ENCODE measurements around the gene DCP1B. TPM values are rescaled to one million over a fixed set of nuclear protein-coding genes. Genes with fewer than 3 reads are reported as not detected.

The DCP1B gene
- total RNA-seq, 2 donors from 2014 or later = 18.3 to 35.4 TPM

GRCh38 chr12:1912580-1913376 lies 91.5 kb downstream of the DCP1B start:
- Histone ChIP-seq H3K9ac (ENCODE audit: extremely low read depth, low read length, poor library complexity, severe bottlenecking) (no peak overlapping the region), H3K4me3 (ENCODE audit: low read length) (no peak overlapping the region), H3K27ac (ENCODE audit: low read depth, low read length) (no peak overlapping the region), H3K4me1 (ENCODE audit: control insufficient read depth, insufficient read depth, low read length) (no peaks in the 10 kb centered on the region), H3K27me3 (ENCODE audit: control insufficient read depth, insufficient read depth, low read length, poor library complexity, severe bottlenecking) (no peaks in the 10 kb centered on the region), H3K36me3 (ENCODE audit: control insufficient read depth, insufficient read depth, low read length) (no peaks in the 10 kb centered on the region), H3K9me3 (ENCODE audit: control insufficient read depth, low read length) (no peaks in the 10 kb centered on the region)
- no peak for TF ChIP-seq CTCF (conservative IDR thresholded peaks at IDR 0.05)
- DNase-seq = peak; percentile 53
- 77 to 84% methylated on average over 10 to 18 of the region's 18 CpGs for WGBS, 2 experiments (ENCODE audit: insufficient coverage in 1 of 2, insufficient read length in 1 of 2)
- H3K4me3 Mint-ChIP-seq = no peak overlapping the region
- H3K27me3 Mint-ChIP-seq (ENCODE audit: insufficient read depth) = no peaks in the 10 kb centered on the region
- H3K9me3 Mint-ChIP-seq = peaks cover 1% of the 10 kb centered on the region
- peaks cover 47% of the 10 kb centered on the region for H3K4me1 Mint-ChIP-seq
- no peaks in the 10 kb centered on the region for H3K36me3 Mint-ChIP-seq (ENCODE audit: low read depth)
- no peak overlapping the region for H3K27ac Mint-ChIP-seq

- H3K36me3 ChIP-seq (ENCODE audit: control insufficient read depth, insufficient read depth, low read length) = no peaks in the 10 kb centered on the region
- H3K4me1 ChIP-seq (ENCODE audit: control insufficient read depth, insufficient read depth, low read length) = no peaks in the 10 kb centered on the region
- Mint-ChIP-seq H3K27me3 (ENCODE audit: insufficient read depth) (no peaks in the 10 kb centered on the region), H3K36me3 (ENCODE audit: low read depth) (no peaks in the 10 kb centered on the region), H3K9me3 (peaks cover 9% of the 10 kb centered on the region), H3K27ac (no peak overlapping the region), H3K4me1 (peaks cover 42% of the 10 kb centered on the region), H3K4me3 (no peak overlapping the region)
- TF ChIP-seq CTCF (conservative IDR thresholded peaks at IDR 0.05) = no peak
- DNase-seq = peak; percentile 56
- no peak overlapping the region for H3K4me3 ChIP-seq (ENCODE audit: low read length)
- H3K27me3 ChIP-seq (ENCODE audit: control insufficient read depth, insufficient read depth, low read length, poor library complexity, severe bottlenecking) = no peaks in the 10 kb centered on the region
- WGBS, 2 experiments (ENCODE audit: insufficient coverage in 1 of 2, insufficient read length in 1 of 2) = 91 to 92% methylated on average over 6 to 16 of the region's 16 CpGs
- no peaks in the 10 kb centered on the region for H3K9me3 ChIP-seq (ENCODE audit: control insufficient read depth, low read length)
- no peak overlapping the region for H3K9ac ChIP-seq (ENCODE audit: extremely low read depth, low read length, poor library complexity, severe bottlenecking)
- H3K27ac ChIP-seq (ENCODE audit: low read depth, low read length) = no peak overlapping the region
These were observed 92.4 kb downstream of the DCP1B start for GRCh38 chr12:1911598-1912575.

- Mint-ChIP-seq H3K36me3 (ENCODE audit: low read depth) (no peaks in the 10 kb centered on the region), H3K4me3 (no peak overlapping the region), H3K4me1 (peaks cover 32% of the 10 kb centered on the region), H3K27ac (no peak overlapping the region), H3K27me3 (ENCODE audit: insufficient read depth) (peaks cover 5% of the 10 kb centered on the region), H3K9me3 (peaks cover 23% of the 10 kb centered on the region)
- no peak overlapping the region for H3K27ac ChIP-seq (ENCODE audit: low read depth, low read length)
- no peaks in the 10 kb centered on the region for H3K9me3 ChIP-seq (ENCODE audit: control insufficient read depth, low read length)
- 88% methylated on average over 3 of the region's 3 CpGs for WGBS, 2 experiments (ENCODE audit: insufficient coverage in 1 of 2, insufficient read length in 1 of 2)
- H3K9ac ChIP-seq (ENCODE audit: extremely low read depth, low read length, poor library complexity, severe bottlenecking) = no peak overlapping the region
- no peaks in the 10 kb centered on the region for H3K4me1 ChIP-seq (ENCODE audit: control insufficient read depth, insufficient read depth, low read length)
- no peak for TF ChIP-seq CTCF (conservative IDR thresholded peaks at IDR 0.05)
- no peaks in the 10 kb centered on the region for H3K27me3 ChIP-seq (ENCODE audit: control insufficient read depth, insufficient read depth, low read length, poor library complexity, severe bottlenecking)
- no peak overlapping the region for H3K4me3 ChIP-seq (ENCODE audit: low read length)
- no peaks in the 10 kb centered on the region for H3K36me3 ChIP-seq (ENCODE audit: control insufficient read depth, insufficient read depth, low read length)
- no peak for DNase-seq
These were observed 93.8 kb downstream of the DCP1B start for GRCh38 chr12:1910468-1910867.

All from endodermal cell (in vitro differentiated cells).